VCaP (cell line): ENCODE measurements around the gene ALPL.

ENCODE experiments used
- H3K27ac ChIP-seq: fragments of 450-650 bp; 2 replicates; pipeline ENCODE4 v1.5.1; 2017
- TF ChIP-seq, protein P1 (sequence below): fragments of 450-650 bp; conservative IDR thresholded peaks from 2 replicates; pipeline ENCODE4 v1.5.1; 2017; ENCODE audit warnings: mild to moderate bottlenecking, moderate library complexity

Gene ALPL

GRCh38 chr1:21601278-21602048 is 92.2 kb downstream of the ALPL start:
- H3K27ac ChIP-seq = no peak overlapping the region
- TF ChIP-seq, protein P1, sequence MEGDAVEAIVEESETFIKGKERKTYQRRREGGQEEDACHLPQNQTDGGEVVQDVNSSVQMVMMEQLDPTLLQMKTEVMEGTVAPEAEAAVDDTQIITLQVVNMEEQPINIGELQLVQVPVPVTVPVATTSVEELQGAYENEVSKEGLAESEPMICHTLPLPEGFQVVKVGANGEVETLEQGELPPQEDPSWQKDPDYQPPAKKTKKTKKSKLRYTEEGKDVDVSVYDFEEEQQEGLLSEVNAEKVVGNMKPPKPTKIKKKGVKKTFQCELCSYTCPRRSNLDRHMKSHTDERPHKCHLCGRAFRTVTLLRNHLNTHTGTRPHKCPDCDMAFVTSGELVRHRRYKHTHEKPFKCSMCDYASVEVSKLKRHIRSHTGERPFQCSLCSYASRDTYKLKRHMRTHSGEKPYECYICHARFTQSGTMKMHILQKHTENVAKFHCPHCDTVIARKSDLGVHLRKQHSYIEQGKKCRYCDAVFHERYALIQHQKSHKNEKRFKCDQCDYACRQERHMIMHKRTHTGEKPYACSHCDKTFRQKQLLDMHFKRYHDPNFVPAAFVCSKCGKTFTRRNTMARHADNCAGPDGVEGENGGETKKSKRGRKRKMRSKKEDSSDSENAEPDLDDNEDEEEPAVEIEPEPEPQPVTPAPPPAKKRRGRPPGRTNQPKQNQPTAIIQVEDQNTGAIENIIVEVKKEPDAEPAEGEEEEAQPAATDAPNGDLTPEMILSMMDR = no peak

DNA sequence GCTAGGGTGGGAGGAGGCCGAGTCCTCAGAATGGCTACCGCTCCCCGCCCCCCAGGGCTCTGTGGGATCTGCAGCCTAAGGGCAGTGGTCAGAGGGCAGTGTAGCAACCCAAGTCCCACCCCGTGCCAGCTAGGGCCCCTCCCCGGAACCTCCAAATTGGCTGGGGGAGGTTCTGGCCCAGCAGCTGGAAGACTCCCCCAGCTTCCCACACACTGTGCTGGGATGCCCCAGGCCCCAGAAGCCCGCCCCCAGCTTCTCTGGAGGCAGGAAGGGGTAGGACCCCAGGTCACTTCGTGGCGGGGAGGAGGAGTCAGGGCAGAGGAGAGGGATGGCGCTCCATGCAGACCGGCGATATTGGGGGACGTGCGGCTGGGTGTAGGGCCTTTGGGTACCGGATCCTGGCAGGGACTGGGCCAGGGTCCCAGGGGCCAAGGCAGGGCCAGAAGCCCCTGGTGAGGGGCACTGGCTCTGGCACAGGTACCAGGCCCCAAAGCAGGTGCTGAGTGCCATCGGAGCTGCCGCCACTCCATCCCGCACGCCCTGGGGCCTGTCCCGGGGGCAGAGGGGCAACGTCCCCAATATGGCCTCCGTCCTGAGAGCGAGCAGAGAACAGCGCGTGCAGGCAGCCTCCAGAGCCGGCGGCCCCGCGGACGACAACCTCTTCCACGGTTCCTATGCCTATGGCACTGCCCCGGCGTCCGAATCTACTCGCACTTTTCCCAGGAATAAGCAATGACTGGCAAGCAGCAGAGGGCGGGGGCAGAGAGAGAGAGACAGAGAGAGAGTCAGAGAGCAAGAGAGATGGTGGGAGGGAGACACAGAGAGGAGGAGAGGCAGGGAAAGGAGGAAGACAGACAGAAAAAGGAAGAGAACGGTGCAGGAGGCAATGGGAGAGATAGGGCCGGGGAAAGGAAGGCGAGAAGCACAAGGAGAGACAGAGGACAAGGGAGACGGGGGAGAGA is 94.2 kb downstream of the ALPL start:
- H3K27ac ChIP-seq = no peak overlapping the region
- TF ChIP-seq, protein P1 = no peak

- H3K27ac ChIP-seq = no peak overlapping the region
- TF ChIP-seq, protein P1 = no peak
These were observed 95.2 kb downstream of the ALPL start for GRCh38 chr1:21604208-21604957.

DNA sequence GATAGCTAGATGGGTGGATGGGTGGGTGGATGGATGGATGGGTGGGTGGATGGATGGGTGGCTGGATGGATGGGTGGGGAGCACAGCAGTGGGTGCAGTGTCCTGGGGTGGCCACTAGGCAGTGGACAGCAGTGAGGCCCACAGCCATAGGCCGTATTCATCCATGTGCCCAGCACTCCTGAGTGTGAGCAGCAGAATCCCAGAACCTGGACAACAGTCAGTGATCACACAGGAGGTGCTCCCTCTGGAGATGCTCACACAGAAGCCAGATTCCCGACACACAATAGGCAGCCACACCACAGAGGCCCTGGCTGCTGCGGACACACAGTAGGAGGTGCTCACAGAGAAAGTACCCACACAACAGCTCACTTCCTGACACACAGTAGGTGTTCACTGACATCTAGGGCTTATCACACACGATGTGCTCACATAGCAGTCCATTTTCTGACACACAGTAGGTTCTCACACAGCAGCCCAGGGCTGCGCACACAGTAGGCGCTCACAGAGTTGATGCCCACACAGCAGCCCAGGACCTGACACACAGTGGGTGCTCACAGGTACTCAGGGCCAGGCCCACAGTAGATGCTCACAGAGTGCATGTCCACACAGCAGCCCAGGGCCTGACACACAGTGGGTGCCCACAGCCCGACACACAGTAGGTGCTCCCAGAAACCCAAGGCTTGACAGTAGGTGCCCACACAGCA is 95.9 kb downstream of the ALPL start:
- H3K27ac ChIP-seq = no peak overlapping the region
- TF ChIP-seq, protein P1 = no peak

DNA sequence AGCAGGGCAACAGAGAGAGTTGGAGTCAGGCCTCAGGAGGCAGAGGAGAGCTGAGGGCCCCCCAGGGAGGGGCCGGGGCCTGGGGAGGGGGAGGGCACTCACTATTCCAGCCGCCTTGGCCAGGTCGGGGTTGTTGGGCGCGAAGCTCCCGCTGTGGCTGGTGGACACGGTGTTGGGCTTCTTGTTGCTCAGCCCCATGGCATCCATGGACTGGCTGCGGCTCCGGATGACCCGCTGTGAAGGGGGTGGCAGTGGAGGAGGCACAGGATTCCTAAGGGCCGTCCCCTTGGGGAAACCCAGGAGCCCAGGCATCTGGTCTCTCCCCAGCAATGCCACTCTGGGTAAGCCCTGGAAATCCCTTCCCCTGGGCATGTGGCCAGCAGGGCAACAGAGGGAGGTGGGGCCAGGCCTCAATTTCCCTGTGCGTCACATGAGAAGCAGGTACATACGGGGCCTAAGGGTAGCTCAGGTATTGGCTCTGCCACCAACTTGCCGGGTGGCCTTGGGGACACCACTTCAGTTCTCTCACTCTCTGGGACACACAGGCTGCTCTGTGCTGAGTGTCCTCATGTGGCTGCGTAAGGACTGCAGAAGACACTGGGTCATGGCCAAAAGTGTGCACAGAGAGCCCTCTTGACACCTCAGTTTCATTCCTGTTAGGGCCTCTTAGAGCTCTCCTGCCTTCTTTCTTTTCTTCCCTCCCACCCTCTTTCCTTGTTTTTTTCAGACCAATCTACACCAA is 96.9 kb downstream of the ALPL start:
- H3K27ac ChIP-seq = no peak overlapping the region
- TF ChIP-seq, protein P1 = no peak
